ENCODE results near the gene ARMH4. TPM values are rescaled to one million over a fixed set of nuclear protein-coding genes. Genes with fewer than 3 reads are reported as not detected.

Gene ARMH4
- total RNA-seq, 1 experiment from 2014 or later = 42.6 TPM

- Histone ChIP-seq H3K56ac (ENCODE audit: insufficient read length, low read depth, low read length) (no peak overlapping the region), H4K20me1 (ENCODE audit: control insufficient read depth, insufficient read depth, insufficient read length) (no peaks in the 10 kb centered on the region), H3K18ac (ENCODE audit: insufficient read length, low read depth, low read length) (no peak overlapping the region), H3K27me3 (ENCODE audit: insufficient read depth, low read length) (no peaks in the 10 kb centered on the region), H2BK5ac (ENCODE audit: insufficient read length, low read length) (no peak overlapping the region), H4K91ac (ENCODE audit: insufficient read length, low read depth, low read length) (no peak overlapping the region), H2BK15ac (ENCODE audit: low read depth, low read length) (no peak overlapping the region), H2BK20ac (ENCODE audit: low read depth, low read length, poor library complexity, severe bottlenecking) (no peak overlapping the region), H4K5ac (ENCODE audit: insufficient read length, low read depth, low read length) (no peak overlapping the region), H2AFZ (ENCODE audit: low read length) (no peak overlapping the region), H2BK12ac (ENCODE audit: insufficient read length, low read depth, low read length) (no peak overlapping the region), H2AK5ac (ENCODE audit: insufficient read length, low read length) (no peak overlapping the region), H4K8ac (replicated peaks; ENCODE audit: insufficient read length, low read depth, low read length) (no peak overlapping the region), H3K79me2 (ENCODE audit: insufficient read depth, low read length) (no peaks in the 10 kb centered on the region), H2BK120ac (ENCODE audit: low read depth, low read length, poor library complexity, severe bottlenecking) (no peak overlapping the region), H3K4ac (ENCODE audit: low read depth, low read length) (no peak overlapping the region), H3K23ac (ENCODE audit: insufficient read length, low read depth, low read length) (no peak overlapping the region), H3K79me1 (ENCODE audit: insufficient read depth, low read depth, low read length, poor library complexity, severe bottlenecking) (no peaks in the 10 kb centered on the region), H3K9me3 (ENCODE audit: control insufficient read depth, low read depth, low read length) (no peaks in the 10 kb centered on the region), H3K23me2 (ENCODE audit: insufficient read length, low read depth, low read length, poor library complexity, severe bottlenecking) (no peaks in the 10 kb centered on the region), H3K4me2 (ENCODE audit: insufficient read depth, insufficient read length, low read length) (no peak overlapping the region), H3K4me1 (ENCODE audit: insufficient read depth, low read length) (no peaks in the 10 kb centered on the region), H3K9ac (ENCODE audit: extremely low read depth, insufficient read length, low read length) (no peak overlapping the region), H3T11ph (ENCODE audit: low read length) (no peak overlapping the region), H3K14ac (ENCODE audit: insufficient read depth, low read length) (no peak overlapping the region), H3K27ac (ENCODE audit: insufficient read length, low read depth, low read length) (no peak overlapping the region)
- WGBS (ENCODE audit: extremely low coverage, insufficient read length, low lambda C conversion rate) = no CpG with 5 or more reads among the region's 3 CpGs
- Mint-ChIP-seq H3K27ac (no peak overlapping the region; a peak in 1 of 7 replicates), H3K36me3 (ENCODE audit: insufficient read depth in 1 of 3, low read depth in 3 of 3) (peaks cover 2 to 10% (median 7%) of the 10 kb centered on the region in 3 experiments; a peak in 5 of 7 replicates), H3K4me1 (peaks cover 0 to 3% of the 10 kb centered on the region in 2 experiments; a peak in 1 of 4 replicates), H3K27me3 (ENCODE audit: low read depth) (no peaks in the 10 kb centered on the region), H3K4me3 (no peak overlapping the region), H3K9me3 (no peaks in the 10 kb centered on the region)
- no peak for TF ChIP-seq CTCF (conservative IDR thresholded peaks at IDR 0.05)
- DNase-seq = no peak
Measured at GRCh38 chr14:58089612-58090011, 62.4 kb downstream of the ARMH4 start.

All from H9 (cell line).